SK-N-SH (cell line): ENCODE measurements around the gene CSNK1G2.

ENCODE experiments used
- EP300 ChIP-seq, 2 experiments: IDR thresholded peaks; 2 replicates each; pipeline versions ENCODE4 v1.4.0 to v1.6.1; 2012; ENCODE audit warnings: borderline replicate concordance in 1 of 2, low read depth in 1 of 2, low read length in 1 of 2
- POLR2AphosphoS5 ChIP-seq: IDR thresholded peaks from 2 replicates; pipeline ENCODE4 v1.6.1; 2012; ENCODE audit warnings: low read depth, low read length
- RCOR1 ChIP-seq: fragments of 150-350 bp; IDR thresholded peaks from 2 replicates; pipeline ENCODE4 v1.6.1; 2017; ENCODE audit warnings: antibody characterized with exemption, low read length
- RFX5 ChIP-seq: IDR thresholded peaks from 2 replicates; pipeline ENCODE4 v1.6.1; 2012; ENCODE audit warnings: mild to moderate bottlenecking, improper control_type of control experiment, low read length
- SMC3 ChIP-seq: IDR thresholded peaks from 2 replicates; pipeline ENCODE4 v1.6.1; 2012; ENCODE audit warnings: low read depth, low read length, improper control_type of control experiment
- YY1 ChIP-seq: IDR thresholded peaks from 2 replicates; pipeline ENCODE4 v1.4.0; 2012; ENCODE audit warnings: low read depth, mild to moderate bottlenecking
- TF ChIP-seq, protein P1 (sequence below): IDR thresholded peaks from 2 replicates; pipeline ENCODE4 v1.6.1; 2012; ENCODE audit warnings: mild to moderate bottlenecking, low read depth, low read length, moderate library complexity
- TF ChIP-seq, protein P2 (sequence below): fragments of 200-600 bp; sonication (generic); IDR thresholded peaks from 2 replicates; pipeline ENCODE4 v1.6.1; 2017; ENCODE audit warnings: antibody characterized with exemption, mild to moderate bottlenecking, moderate library complexity
- TF ChIP-seq, protein P3 (sequence below): fragments of 150-350 bp; IDR thresholded peaks from 2 replicates; pipeline ENCODE4 v1.6.1; 2017; ENCODE audit warnings: antibody characterized with exemption, low read length, low read depth, borderline replicate concordance

DNA sequence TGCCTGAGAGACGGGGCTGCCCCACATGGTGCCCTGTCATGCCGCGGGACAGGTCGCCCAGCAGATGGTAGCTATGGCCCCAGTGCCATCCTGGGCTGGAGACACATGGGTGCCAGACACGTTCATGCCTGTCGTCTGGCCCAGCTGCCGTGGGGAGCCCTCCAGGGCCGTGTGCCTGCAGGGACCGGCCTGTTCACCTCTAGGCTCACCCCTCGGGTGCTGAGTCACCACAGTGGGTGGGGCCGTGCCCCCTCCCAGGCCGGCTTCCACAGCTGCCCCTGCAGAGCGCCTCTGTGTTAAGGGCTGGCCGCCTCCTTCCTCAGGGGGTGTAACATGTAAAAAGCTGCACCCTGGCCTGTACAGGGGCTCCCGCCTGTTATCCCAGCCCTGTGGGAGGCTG, 36.1 kb downstream of the CSNK1G2 start:
- TF ChIP-seq, protein P1, sequence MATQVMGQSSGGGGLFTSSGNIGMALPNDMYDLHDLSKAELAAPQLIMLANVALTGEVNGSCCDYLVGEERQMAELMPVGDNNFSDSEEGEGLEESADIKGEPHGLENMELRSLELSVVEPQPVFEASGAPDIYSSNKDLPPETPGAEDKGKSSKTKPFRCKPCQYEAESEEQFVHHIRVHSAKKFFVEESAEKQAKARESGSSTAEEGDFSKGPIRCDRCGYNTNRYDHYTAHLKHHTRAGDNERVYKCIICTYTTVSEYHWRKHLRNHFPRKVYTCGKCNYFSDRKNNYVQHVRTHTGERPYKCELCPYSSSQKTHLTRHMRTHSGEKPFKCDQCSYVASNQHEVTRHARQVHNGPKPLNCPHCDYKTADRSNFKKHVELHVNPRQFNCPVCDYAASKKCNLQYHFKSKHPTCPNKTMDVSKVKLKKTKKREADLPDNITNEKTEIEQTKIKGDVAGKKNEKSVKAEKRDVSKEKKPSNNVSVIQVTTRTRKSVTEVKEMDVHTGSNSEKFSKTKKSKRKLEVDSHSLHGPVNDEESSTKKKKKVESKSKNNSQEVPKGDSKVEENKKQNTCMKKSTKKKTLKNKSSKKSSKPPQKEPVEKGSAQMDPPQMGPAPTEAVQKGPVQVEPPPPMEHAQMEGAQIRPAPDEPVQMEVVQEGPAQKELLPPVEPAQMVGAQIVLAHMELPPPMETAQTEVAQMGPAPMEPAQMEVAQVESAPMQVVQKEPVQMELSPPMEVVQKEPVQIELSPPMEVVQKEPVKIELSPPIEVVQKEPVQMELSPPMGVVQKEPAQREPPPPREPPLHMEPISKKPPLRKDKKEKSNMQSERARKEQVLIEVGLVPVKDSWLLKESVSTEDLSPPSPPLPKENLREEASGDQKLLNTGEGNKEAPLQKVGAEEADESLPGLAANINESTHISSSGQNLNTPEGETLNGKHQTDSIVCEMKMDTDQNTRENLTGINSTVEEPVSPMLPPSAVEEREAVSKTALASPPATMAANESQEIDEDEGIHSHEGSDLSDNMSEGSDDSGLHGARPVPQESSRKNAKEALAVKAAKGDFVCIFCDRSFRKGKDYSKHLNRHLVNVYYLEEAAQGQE: no peak
- TF ChIP-seq, protein P2, sequence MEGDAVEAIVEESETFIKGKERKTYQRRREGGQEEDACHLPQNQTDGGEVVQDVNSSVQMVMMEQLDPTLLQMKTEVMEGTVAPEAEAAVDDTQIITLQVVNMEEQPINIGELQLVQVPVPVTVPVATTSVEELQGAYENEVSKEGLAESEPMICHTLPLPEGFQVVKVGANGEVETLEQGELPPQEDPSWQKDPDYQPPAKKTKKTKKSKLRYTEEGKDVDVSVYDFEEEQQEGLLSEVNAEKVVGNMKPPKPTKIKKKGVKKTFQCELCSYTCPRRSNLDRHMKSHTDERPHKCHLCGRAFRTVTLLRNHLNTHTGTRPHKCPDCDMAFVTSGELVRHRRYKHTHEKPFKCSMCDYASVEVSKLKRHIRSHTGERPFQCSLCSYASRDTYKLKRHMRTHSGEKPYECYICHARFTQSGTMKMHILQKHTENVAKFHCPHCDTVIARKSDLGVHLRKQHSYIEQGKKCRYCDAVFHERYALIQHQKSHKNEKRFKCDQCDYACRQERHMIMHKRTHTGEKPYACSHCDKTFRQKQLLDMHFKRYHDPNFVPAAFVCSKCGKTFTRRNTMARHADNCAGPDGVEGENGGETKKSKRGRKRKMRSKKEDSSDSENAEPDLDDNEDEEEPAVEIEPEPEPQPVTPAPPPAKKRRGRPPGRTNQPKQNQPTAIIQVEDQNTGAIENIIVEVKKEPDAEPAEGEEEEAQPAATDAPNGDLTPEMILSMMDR: no peak
- TF ChIP-seq POLR2AphosphoS5: no peak
- no peak for TF ChIP-seq RFX5
- TF ChIP-seq EP300 (IDR thresholded peaks at IDR 0.05; ENCODE audit: borderline replicate concordance in 1 of 2, low read depth in 1 of 2, low read length in 1 of 2): no peak
- no peak for TF ChIP-seq RCOR1
- no peak for TF ChIP-seq YY1
- TF ChIP-seq, protein P3, sequence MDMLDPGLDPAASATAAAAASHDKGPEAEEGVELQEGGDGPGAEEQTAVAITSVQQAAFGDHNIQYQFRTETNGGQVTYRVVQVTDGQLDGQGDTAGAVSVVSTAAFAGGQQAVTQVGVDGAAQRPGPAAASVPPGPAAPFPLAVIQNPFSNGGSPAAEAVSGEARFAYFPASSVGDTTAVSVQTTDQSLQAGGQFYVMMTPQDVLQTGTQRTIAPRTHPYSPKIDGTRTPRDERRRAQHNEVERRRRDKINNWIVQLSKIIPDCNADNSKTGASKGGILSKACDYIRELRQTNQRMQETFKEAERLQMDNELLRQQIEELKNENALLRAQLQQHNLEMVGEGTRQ: no peak
- TF ChIP-seq SMC3: no peak
